HFFc6 (cell line): ENCODE measurements around the gene KLK6. TPM values are rescaled to one million over a fixed set of nuclear protein-coding genes. Genes with fewer than 3 reads are reported as not detected.

ENCODE experiments used
- DNase-seq: peaks from one replicate; pipeline ENCODE4 v3.0.0-alpha.2; 2018
- H3K27ac Mint-ChIP-seq: 2 replicates; pipeline ENCODE4 v1.8.0; 2020; ENCODE audit warnings: mild to moderate bottlenecking, mixed read lengths
- H3K27me3 Mint-ChIP-seq: 2 replicates; pipeline ENCODE4 v1.8.0; 2021; ENCODE audit warnings: mild to moderate bottlenecking, moderate library complexity, mixed read lengths; ENCODE audit not compliant: insufficient read depth
- H3K36me3 Mint-ChIP-seq: 2 replicates; pipeline ENCODE4 v1.8.0; 2021; ENCODE audit warnings: low read depth, mixed read lengths
- H3K4me1 Mint-ChIP-seq: 2 replicates; pipeline ENCODE4 v1.8.0; 2020; ENCODE audit warnings: low read depth, mixed read lengths
- H3K4me3 Mint-ChIP-seq: 2 replicates; pipeline ENCODE4 v1.8.0; 2020; ENCODE audit warnings: mild to moderate bottlenecking, moderate library complexity, mixed read lengths
- H3K9me3 Mint-ChIP-seq: 2 replicates; pipeline ENCODE4 v1.8.0; 2020; ENCODE audit warnings: mild to moderate bottlenecking, mixed read lengths
- CTCF ChIP-seq: fragments of 200-600 bp; sonication (generic); IDR thresholded peaks from 2 replicates; pipeline ENCODE4 v1.5.0; 2021; ENCODE audit warnings: antibody characterized with exemption, mild to moderate bottlenecking
- total RNA-seq, 6 experiments: library from RNA; stranded (reverse); fragmentation: NEBNext Ultra II Directional; extraction: Animal tissue kit (Norgen Biotek cat#: 25700); gene quantifications; 2 replicates in 1 of 6; 3 replicates in 5 of 6; pipeline ENCODE4 v1.2.3, GENCODE V29; 2021

The KLK6 gene
- total RNA-seq, 6 experiments from 2014 or later, result not detected

GRCh38 chr19:51012661-51013190, 43.3 kb upstream of the KLK6 start:
- peaks cover 37% of the 10 kb centered on the region for H3K9me3 Mint-ChIP-seq
- no peak for DNase-seq
- H3K27me3 Mint-ChIP-seq, result peaks cover 17% of the 10 kb centered on the region
- no peak overlapping the region for H3K27ac Mint-ChIP-seq
- no peak for TF ChIP-seq CTCF
- no peak overlapping the region for H3K4me3 Mint-ChIP-seq
- no peaks in the 10 kb centered on the region for H3K4me1 Mint-ChIP-seq
- no peaks in the 10 kb centered on the region; the same call in 1 of the 2 replicates for H3K36me3 Mint-ChIP-seq

- Mint-ChIP-seq H3K27ac (no peak overlapping the region), H3K36me3 (no peaks in the 10 kb centered on the region; the same call in 1 of the 2 replicates), H3K27me3 (peaks cover 8% of the 10 kb centered on the region), H3K4me3 (no peak overlapping the region; the same call in 1 of the 2 replicates), H3K4me1 (no peaks in the 10 kb centered on the region), H3K9me3 (peaks cover 51% of the 10 kb centered on the region)
- no peak for DNase-seq
- TF ChIP-seq CTCF, result no peak
These were observed 40.8 kb upstream of the KLK6 start for GRCh38 chr19:51010066-51010795.

- H3K36me3 Mint-ChIP-seq, result no peaks in the 10 kb centered on the region; the same call in 1 of the 2 replicates
- no peak overlapping the region for H3K4me3 Mint-ChIP-seq
- peaks cover 2% of the 10 kb centered on the region for H3K27me3 Mint-ChIP-seq
- peaks cover 47% of the 10 kb centered on the region for H3K9me3 Mint-ChIP-seq
- no peak for TF ChIP-seq CTCF
- H3K4me1 Mint-ChIP-seq, result no peaks in the 10 kb centered on the region
- no peak overlapping the region for H3K27ac Mint-ChIP-seq
- no peak for DNase-seq
These were observed 39.9 kb upstream of the KLK6 start for GRCh38 chr19:51009061-51009891.

GRCh38 chr19:51007488-51007887, 38.1 kb upstream of the KLK6 start:
- no peak for TF ChIP-seq CTCF
- DNase-seq, result no peak
- no peaks in the 10 kb centered on the region for H3K4me1 Mint-ChIP-seq
- H3K36me3 Mint-ChIP-seq, result peaks cover 4% of the 10 kb centered on the region
- peaks cover 47% of the 10 kb centered on the region for H3K9me3 Mint-ChIP-seq
- H3K27ac Mint-ChIP-seq, result no peak overlapping the region
- peaks cover 3% of the 10 kb centered on the region for H3K27me3 Mint-ChIP-seq
- H3K4me3 Mint-ChIP-seq, result no peak overlapping the region

GRCh38 chr19:51006406-51006805, 37.0 kb upstream of the KLK6 start:
- Mint-ChIP-seq H3K27me3 (peaks cover 3% of the 10 kb centered on the region), H3K36me3 (peaks cover 4% of the 10 kb centered on the region)

More at GRCh38 chr19:51006406-51006805, 37.0 kb upstream of the KLK6 start:
- TF ChIP-seq CTCF, result no peak
- H3K27ac Mint-ChIP-seq, result no peak overlapping the region
- DNase-seq, result no peak
- H3K4me3 Mint-ChIP-seq, result no peak overlapping the region
- H3K9me3 Mint-ChIP-seq, result peaks cover 56% of the 10 kb centered on the region
- H3K4me1 Mint-ChIP-seq, result no peaks in the 10 kb centered on the region
